ENCODE results near the gene C14orf132. TPM values are rescaled to one million over a fixed set of nuclear protein-coding genes. Genes with fewer than 3 reads are reported as not detected.
"Not testable (repeated sequence)": the region's sequence is repeated elsewhere in the genome, so short reads cannot be mapped to it uniquely, and the experiment has no call there.

The C14orf132 gene
- total RNA-seq, 1 donor from 2014 or later: 44.8 TPM

DNA sequence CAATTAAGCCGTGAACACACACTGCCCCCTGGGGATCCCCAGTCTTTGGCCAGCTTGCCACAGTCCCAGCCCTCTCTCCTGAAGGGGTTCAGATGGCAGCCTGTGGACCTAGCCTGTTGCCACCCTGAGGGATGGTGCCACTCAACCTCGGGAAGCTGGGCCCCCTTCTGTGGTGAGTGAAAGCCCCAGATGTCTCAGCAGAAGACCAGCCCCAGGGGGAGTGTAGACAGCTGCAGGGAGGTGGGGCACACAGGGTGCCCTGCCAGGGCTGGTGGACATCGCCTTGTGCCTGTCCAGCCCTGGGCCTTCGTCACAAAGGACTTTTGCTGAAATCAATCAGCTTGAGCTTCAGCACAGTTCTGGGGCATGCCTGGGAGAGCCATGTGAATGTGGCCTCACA, 32.4 kb downstream of the C14orf132 start:
- Histone ChIP-seq H3K27ac (no peak overlapping the region), H3K27me3 (ENCODE audit: low read depth) (no peaks in the 10 kb centered on the region), H3K9me3 (no peaks in the 10 kb centered on the region), H3K4me1 (no peaks in the 10 kb centered on the region), H3K4me3 (no peak overlapping the region), H3K36me3 (no peaks in the 10 kb centered on the region)
- ATAC-seq (no peak), DNase-seq (peak; percentile 9)
- intact Hi-C loops (cut with DNase I): no loop called here
- no peak for TF ChIP-seq CTCF (IDR thresholded peaks at IDR 0.05)

DNA sequence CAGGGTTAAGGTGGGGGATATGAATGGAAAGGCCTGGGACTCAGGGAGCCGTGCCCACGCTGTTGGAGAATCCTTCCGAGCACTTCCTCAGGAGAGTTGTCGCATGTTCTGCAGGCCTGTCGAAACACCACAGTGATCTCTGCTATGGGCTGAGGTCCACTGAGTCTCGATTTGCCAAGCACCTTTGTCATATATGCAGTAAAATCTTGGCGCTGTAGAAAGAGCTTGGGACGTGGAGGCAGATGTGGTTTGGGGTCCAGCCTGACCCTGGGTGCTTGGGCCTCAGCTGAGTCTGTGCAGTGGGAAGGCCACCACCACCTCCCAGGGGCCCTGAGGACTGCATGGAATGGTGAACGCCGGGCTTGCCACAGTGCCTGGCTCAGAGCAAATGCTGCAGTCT, 32.9 kb downstream of the C14orf132 start:
- DNase-seq (peak; percentile 16), ATAC-seq (no peak)
- intact Hi-C loops (cut with DNase I): no loop called here
- H3K27ac ChIP-seq: no peak overlapping the region
- H3K4me1 ChIP-seq: no peaks in the 10 kb centered on the region
- TF ChIP-seq CTCF (IDR thresholded peaks at IDR 0.05): no peak
- H3K4me3 ChIP-seq: no peak overlapping the region
- no peaks in the 10 kb centered on the region for H3K9me3 ChIP-seq
- H3K27me3 ChIP-seq (ENCODE audit: low read depth): no peaks in the 10 kb centered on the region
- H3K36me3 ChIP-seq: no peaks in the 10 kb centered on the region

DNA sequence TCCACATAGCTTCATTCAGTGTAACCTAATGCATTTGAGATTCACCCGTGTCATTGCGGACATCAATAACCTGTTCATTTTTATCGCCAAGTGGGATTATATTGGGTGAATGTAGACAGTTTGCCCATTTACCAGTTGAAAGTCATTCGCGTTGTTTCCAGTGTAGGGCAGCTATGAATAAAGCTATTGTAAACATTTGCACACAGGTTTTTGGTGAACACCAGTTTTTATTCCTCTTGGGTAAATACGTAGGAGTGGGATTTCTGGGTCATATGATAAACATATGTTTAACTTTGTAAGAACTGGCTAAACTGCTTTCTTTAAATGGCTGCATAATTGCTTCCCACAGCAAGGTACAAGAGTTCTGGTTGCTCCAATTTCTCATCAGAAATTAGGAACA, 33.6 kb downstream of the C14orf132 start:
- intact Hi-C loops (cut with DNase I): no loop called here
- Histone ChIP-seq H3K36me3 (no peaks in the 10 kb centered on the region), H3K27ac (no peak overlapping the region), H3K27me3 (ENCODE audit: low read depth) (no peaks in the 10 kb centered on the region), H3K4me1 (no peaks in the 10 kb centered on the region), H3K4me3 (no peak overlapping the region), H3K9me3 (no peaks in the 10 kb centered on the region)
- DNase-seq (no peak), ATAC-seq (no peak)
- no peak for TF ChIP-seq CTCF (IDR thresholded peaks at IDR 0.05)

GRCh38 chr14:96073260-96074039, 34.3 kb downstream of the C14orf132 start:
- H3K4me1 ChIP-seq; H3K36me3 ChIP-seq; H3K4me3 ChIP-seq; ATAC-seq; H3K9me3 ChIP-seq; intact Hi-C loops (cut with DNase I); DNase-seq; H3K27me3 ChIP-seq (ENCODE audit: low read depth); H3K27ac ChIP-seq: not testable (repeated sequence)

- DNase-seq: peak; percentile 28
- H3K27ac ChIP-seq: no peak overlapping the region
Measured at GRCh38 chr14:96077983-96078624, 38.9 kb downstream of the C14orf132 start.

More at GRCh38 chr14:96077983-96078624, 38.9 kb downstream of the C14orf132 start:
- H3K9me3 ChIP-seq: no peaks in the 10 kb centered on the region
- no peak for TF ChIP-seq CTCF (IDR thresholded peaks at IDR 0.05)
- intact Hi-C loops (cut with DNase I): no loop called here
- no peak overlapping the region for H3K4me3 ChIP-seq
- H3K4me1 ChIP-seq: peaks cover under 1% of the 10 kb centered on the region
- no peaks in the 10 kb centered on the region for H3K36me3 ChIP-seq
- ATAC-seq: no peak
- H3K27me3 ChIP-seq (ENCODE audit: low read depth): no peaks in the 10 kb centered on the region

Data from lower lobe of right lung (tissue), 2 donors.